ENCODE results near the gene MYB. TPM values are rescaled to one million over a fixed set of nuclear protein-coding genes. Genes with fewer than 3 reads are reported as not detected.

The MYB gene
- total and polyA plus RNA-seq, 2 donors (not counting 3 experiments of a cell fraction or from before 2014, with no cell fraction given) = 0.14 to 0.53 TPM

DNA sequence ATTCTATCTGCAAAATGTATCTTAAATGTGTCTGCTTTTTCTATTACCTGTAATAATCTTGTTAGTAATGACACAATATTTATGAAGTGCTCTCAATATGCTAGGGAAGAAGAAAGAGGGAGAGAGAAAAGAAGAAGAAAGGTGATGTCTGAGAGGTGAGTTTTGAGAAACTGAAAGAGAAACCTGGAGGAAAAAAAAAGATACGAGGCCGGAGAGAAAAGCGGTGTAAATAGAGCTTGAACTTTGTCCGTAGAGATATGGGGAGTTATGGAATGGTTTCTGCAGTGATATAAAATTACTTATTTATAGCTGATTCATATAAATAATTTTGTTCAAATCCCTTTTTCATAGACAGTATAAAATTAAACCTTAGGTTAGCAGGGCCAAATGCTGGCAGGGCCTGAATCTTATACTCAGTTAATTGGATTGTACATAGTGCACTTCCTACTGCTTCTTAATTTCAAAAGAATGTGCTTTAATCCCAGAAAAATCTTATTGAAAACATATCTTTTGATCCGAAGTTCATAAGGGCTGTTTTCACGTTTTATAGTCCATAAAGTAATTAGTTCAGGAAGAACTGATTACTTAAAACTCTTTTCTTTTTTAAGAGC, 43.0 kb downstream of the MYB start:
- H3K36me3 ChIP-seq (ENCODE audit: control insufficient read depth in 2 of 2, extremely low read depth in 1 of 2, insufficient read depth in 2 of 2, low read length in 2 of 2) = no peaks in the 10 kb centered on the region
- H3K4me1 ChIP-seq (ENCODE audit: control insufficient read depth, extremely low read depth, insufficient read depth, low read length) = no peaks in the 10 kb centered on the region
- BruUV-seq (replicated peaks) = no TSS peak
- no peak for FAIRE-seq
- no peak overlapping the region for H3K4me3 ChIP-seq (replicated peaks in 1 of 3; ENCODE audit: insufficient read depth in 1 of 3, low read depth in 1 of 3, low read length in 3 of 3)
- peaks cover 0 to 4% of the 10 kb centered on the region in 2 experiments for H3K27me3 ChIP-seq (ENCODE audit: control insufficient read depth in 2 of 2, insufficient read depth in 2 of 2, low read length in 2 of 2)
- no peaks in the 10 kb centered on the region for H3K9me1 ChIP-seq (replicated peaks; ENCODE audit: control insufficient read depth, extremely low read depth, insufficient read depth, low read length)
- dilution Hi-C loops (cut with MboI; ENCODE audit: extremely low pct_ligation_motif_present, low sequenced_read_pairs) (no loop called here), intact Hi-C loops (cut with micrococcal nuclease) (no loop called here)
- CTCF ChIA-PET = no interaction called here
- H2AFZ ChIP-seq (ENCODE audit: low read depth, low read length) = no peak overlapping the region
- no peak overlapping the region for H3K4me2 ChIP-seq (ENCODE audit: insufficient read depth, low read length)
- H4K20me1 ChIP-seq (replicated peaks; ENCODE audit: control insufficient read depth, extremely low read depth, insufficient read depth, low read length) = no peaks in the 10 kb centered on the region
- POLR2A ChIA-PET = no interaction called here
- no peaks in the 10 kb centered on the region for H3K9me3 ChIP-seq (replicated peaks; ENCODE audit: control insufficient read depth, insufficient read depth, low read length)
- no peaks in the 10 kb centered on the region for H3K79me2 ChIP-seq (ENCODE audit: control insufficient read depth, insufficient read depth, low read length)
- H3K27ac ChIP-seq (ENCODE audit: insufficient read depth, low read depth, low read length) = no peak overlapping the region
- no peak for DNase-seq (ENCODE audit: low read depth, low spot score)
- TF ChIP-seq EZH2 (IDR thresholded peaks at IDR 0.05; ENCODE audit: borderline replicate concordance, low read depth, low read length, severe bottlenecking) (no peak), FOS (IDR thresholded peaks at IDR 0.05; ENCODE audit: borderline replicate concordance, insufficient read depth, low read length) (no peak)
- TF ChIP-seq, protein P1, sequence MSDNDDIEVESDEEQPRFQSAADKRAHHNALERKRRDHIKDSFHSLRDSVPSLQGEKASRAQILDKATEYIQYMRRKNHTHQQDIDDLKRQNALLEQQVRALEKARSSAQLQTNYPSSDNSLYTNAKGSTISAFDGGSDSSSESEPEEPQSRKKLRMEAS (IDR thresholded peaks at IDR 0.05; ENCODE audit: insufficient read depth, insufficient read length) = no peak
- no peak overlapping the region for H3K9ac ChIP-seq (replicated peaks; ENCODE audit: extremely low read depth, insufficient read depth, low read length)

DNA sequence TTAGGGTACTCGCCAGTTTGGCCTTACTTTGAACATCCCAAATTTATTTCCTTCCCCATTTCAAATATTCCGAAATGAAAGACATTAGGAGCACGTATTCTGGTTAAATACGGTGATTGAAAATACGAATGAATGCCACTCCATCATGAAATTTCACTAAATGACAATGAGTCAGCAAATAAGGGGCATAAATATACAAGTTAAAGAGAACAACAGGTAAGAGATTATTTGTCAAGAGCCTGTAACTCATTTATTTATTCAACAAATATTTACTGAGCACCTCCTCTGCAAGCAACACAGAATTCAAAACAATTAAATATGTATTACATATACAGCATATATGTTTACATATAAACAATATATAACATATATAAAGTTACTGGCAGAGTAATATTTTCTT, 44.8 kb downstream of the MYB start:
- dilution Hi-C loops (cut with MboI; ENCODE audit: extremely low pct_ligation_motif_present, low sequenced_read_pairs) = no loop called here
- H3K79me2 ChIP-seq (ENCODE audit: control insufficient read depth, insufficient read depth, low read length) = no peaks in the 10 kb centered on the region
- no peak for TF ChIP-seq FOS (IDR thresholded peaks at IDR 0.05; ENCODE audit: borderline replicate concordance, insufficient read depth, low read length)
- no peak for TF ChIP-seq GATA2 (IDR thresholded peaks at IDR 0.05; ENCODE audit: insufficient read depth, insufficient read length, low read depth, low read length)
- TF ChIP-seq, protein P1 (IDR thresholded peaks at IDR 0.05; ENCODE audit: insufficient read depth, insufficient read length) = no peak
- TF ChIP-seq MYC (IDR thresholded peaks at IDR 0.05; ENCODE audit: low read depth, low read length) = no peak
- TF ChIP-seq, protein P2, sequence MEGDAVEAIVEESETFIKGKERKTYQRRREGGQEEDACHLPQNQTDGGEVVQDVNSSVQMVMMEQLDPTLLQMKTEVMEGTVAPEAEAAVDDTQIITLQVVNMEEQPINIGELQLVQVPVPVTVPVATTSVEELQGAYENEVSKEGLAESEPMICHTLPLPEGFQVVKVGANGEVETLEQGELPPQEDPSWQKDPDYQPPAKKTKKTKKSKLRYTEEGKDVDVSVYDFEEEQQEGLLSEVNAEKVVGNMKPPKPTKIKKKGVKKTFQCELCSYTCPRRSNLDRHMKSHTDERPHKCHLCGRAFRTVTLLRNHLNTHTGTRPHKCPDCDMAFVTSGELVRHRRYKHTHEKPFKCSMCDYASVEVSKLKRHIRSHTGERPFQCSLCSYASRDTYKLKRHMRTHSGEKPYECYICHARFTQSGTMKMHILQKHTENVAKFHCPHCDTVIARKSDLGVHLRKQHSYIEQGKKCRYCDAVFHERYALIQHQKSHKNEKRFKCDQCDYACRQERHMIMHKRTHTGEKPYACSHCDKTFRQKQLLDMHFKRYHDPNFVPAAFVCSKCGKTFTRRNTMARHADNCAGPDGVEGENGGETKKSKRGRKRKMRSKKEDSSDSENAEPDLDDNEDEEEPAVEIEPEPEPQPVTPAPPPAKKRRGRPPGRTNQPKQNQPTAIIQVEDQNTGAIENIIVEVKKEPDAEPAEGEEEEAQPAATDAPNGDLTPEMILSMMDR (IDR thresholded peaks at IDR 0.05; ENCODE audit: extremely low read depth in 1 of 2, insufficient read depth in 1 of 2, low read depth in 1 of 2, low read length in 2 of 2) = no peak
- TF ChIP-seq POLR2AphosphoS5 (IDR thresholded peaks at IDR 0.05; ENCODE audit: insufficient read depth, low read depth, low read length) = no peak
- no peak for TF ChIP-seq EZH2 (IDR thresholded peaks at IDR 0.05; ENCODE audit: borderline replicate concordance, low read depth, low read length, severe bottlenecking)
- no peak for TF ChIP-seq JUN (IDR thresholded peaks at IDR 0.05; ENCODE audit: borderline replicate concordance, insufficient read depth, insufficient read length, low read depth)
- TF ChIP-seq POLR2A (IDR thresholded peaks at IDR 0.05; ENCODE audit: low read depth, low read length) = no peak
- H3K4me1 ChIP-seq (ENCODE audit: control insufficient read depth, extremely low read depth, insufficient read depth, low read length) = no peaks in the 10 kb centered on the region
- H3K27ac ChIP-seq (ENCODE audit: insufficient read depth, low read depth, low read length) = no peak overlapping the region
- no peaks in the 10 kb centered on the region for H3K36me3 ChIP-seq (ENCODE audit: control insufficient read depth in 2 of 2, extremely low read depth in 1 of 2, insufficient read depth in 2 of 2, low read length in 2 of 2)
- no peak overlapping the region for H2AFZ ChIP-seq (ENCODE audit: low read depth, low read length)
- no peak overlapping the region for H3K4me3 ChIP-seq (replicated peaks in 1 of 3; ENCODE audit: insufficient read depth in 1 of 3, low read depth in 1 of 3, low read length in 3 of 3)
- no peak overlapping the region for H3K4me2 ChIP-seq (ENCODE audit: insufficient read depth, low read length)
- no peak overlapping the region for H3K9ac ChIP-seq (replicated peaks; ENCODE audit: extremely low read depth, insufficient read depth, low read length)
- no peak for DNase-seq (ENCODE audit: low read depth, low spot score)
- no peaks in the 10 kb centered on the region for H3K9me1 ChIP-seq (replicated peaks; ENCODE audit: control insufficient read depth, extremely low read depth, insufficient read depth, low read length)
- H4K20me1 ChIP-seq (replicated peaks; ENCODE audit: control insufficient read depth, extremely low read depth, insufficient read depth, low read length) = no peaks in the 10 kb centered on the region
- CTCF ChIA-PET = interaction anchor here (0.7 kb wide), 1 partner anchor 31 kb away, joined by 3 read pairs; no protein-coding TSS in a partner anchor
- no TSS peak for BruUV-seq (replicated peaks)
- no peak for FAIRE-seq
- no peaks in the 10 kb centered on the region for H3K9me3 ChIP-seq (replicated peaks; ENCODE audit: control insufficient read depth, insufficient read depth, low read length)
- intact Hi-C loops (cut with micrococcal nuclease) = no loop called here
- POLR2A ChIA-PET = no interaction called here
- H3K27me3 ChIP-seq (ENCODE audit: control insufficient read depth in 2 of 2, insufficient read depth in 2 of 2, low read length in 2 of 2) = peaks cover 0 to 2% of the 10 kb centered on the region in 2 experiments

Data from endothelial cell of umbilical vein (primary cell).